OCI-LY3 (cell line): ENCODE results near the gene LGALS9C.
"Not testable (repeated sequence)": the region's sequence is repeated elsewhere in the genome, so short reads cannot be mapped to it uniquely, and the experiment has no call there.

ENCODE experiments used
- H2AFZ ChIP-seq: fragments of 200-600, 300-600 bp; shearing (Covaris generic); 2 replicates; pipeline ENCODE4 v1.6.0; 2014; ENCODE audit warnings: antibody characterized with exemption, low read depth, low read length
- H3K27ac ChIP-seq: fragments of 200-600, 300-600 bp; sonication (generic); 2 replicates; pipeline ENCODE4 v1.5.1; 2014; ENCODE audit warnings: mild to moderate bottlenecking, low read length, moderate library complexity, mixed read lengths
- H3K27me3 ChIP-seq: fragments of 200-600, 300-600 bp; sonication (generic); 2 replicates; pipeline ENCODE4 v1.6.1; 2014; ENCODE audit warnings: low read depth, low read length, mixed read lengths
- H3K36me3 ChIP-seq: fragments of 200-600, 300-600 bp; sonication (generic); replicated peaks from 2 replicates; pipeline ENCODE3; 2014; ENCODE audit warnings: low read depth, low read length, mixed read lengths
- H3K4me1 ChIP-seq: fragments of 300-600, 200-600 bp; sonication (generic); 2 replicates; pipeline ENCODE4 v1.6.1; 2014; ENCODE audit warnings: low read length, mixed read lengths
- H3K4me2 ChIP-seq: fragments of 200-600, 300-600 bp; sonication (generic); 2 replicates; pipeline ENCODE4 v1.6.1; 2014; ENCODE audit warnings: low read length, mixed read lengths
- H3K4me3 ChIP-seq: fragments of 300-600, 200-600 bp; sonication (generic); 2 replicates; pipeline ENCODE4 v1.5.1; 2014; ENCODE audit warnings: antibody characterized with exemption, mild to moderate bottlenecking, low read length, moderate library complexity
- H3K79me2 ChIP-seq: fragments of 300-600, 200-600 bp; shearing (Covaris generic); 2 replicates; pipeline ENCODE4 v1.6.1; 2014; ENCODE audit warnings: mild to moderate bottlenecking, low read length, mixed read lengths
- H3K9ac ChIP-seq: fragments of 300-600, 200-600 bp; shearing (Covaris generic); 2 replicates; pipeline ENCODE4 v1.6.0; 2014; ENCODE audit warnings: mild to moderate bottlenecking, low read length, moderate library complexity
- H3K9me3 ChIP-seq: fragments of 200-600, 300-600 bp; shearing (Covaris generic); 2 replicates; pipeline ENCODE4 v1.6.1; 2014; ENCODE audit warnings: low read length, mixed read lengths; ENCODE audit not compliant: insufficient read depth
- H4K20me1 ChIP-seq: fragments of 200-600, 300-600 bp; sonication (generic); 2 replicates; pipeline ENCODE4 v1.6.1; 2016; ENCODE audit warnings: low read length, mixed read lengths; ENCODE audit not compliant: insufficient read depth

The LGALS9C gene

DNA sequence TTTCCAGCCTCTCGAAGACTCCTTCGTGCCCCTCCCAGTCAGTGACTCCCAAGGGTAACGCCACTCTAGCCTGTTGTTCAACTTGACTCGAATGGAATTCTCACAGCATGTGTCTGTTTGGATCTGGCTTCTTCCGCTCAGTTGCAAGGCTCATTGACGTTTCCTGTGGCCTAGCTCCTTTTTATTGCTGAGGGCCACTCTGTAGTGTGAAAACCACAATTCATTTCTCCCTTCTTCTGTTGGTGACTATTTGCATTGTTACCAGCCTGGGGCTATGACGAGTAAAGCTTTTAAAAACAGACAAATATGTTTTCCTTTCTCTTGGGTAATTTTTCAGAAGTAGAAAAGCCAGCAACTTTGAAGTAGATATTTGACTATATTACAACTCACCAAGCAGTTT is 1.8 kb upstream of the LGALS9C start:
- not testable (repeated sequence) for H3K36me3 ChIP-seq, H3K4me3 ChIP-seq, H3K4me2 ChIP-seq, H3K9ac ChIP-seq, H3K27ac ChIP-seq, H3K27me3 ChIP-seq, H3K9me3 ChIP-seq, H4K20me1 ChIP-seq, H2AFZ ChIP-seq, H3K79me2 ChIP-seq
- H3K4me1 ChIP-seq = peaks cover 21% of the 10 kb centered on the region

DNA sequence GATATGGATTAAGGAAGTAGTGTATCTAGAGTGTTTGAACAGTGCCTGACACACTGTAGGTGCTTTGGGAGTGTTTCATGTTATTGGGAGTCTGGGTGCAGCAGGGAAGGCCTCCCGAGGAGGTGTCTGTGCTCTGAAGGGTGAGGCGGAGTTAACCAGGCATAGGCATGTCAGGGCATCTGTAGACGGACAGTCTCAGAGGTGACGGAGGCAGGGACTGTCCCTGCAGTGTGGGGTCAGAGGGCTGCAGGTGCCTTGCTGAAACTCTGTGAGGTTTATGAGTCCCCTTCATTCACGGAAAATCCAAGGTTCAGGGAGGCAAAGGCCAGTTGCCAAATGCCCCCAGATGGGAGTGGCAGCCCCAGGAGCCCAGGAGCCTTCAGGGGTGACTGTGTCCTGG is 778 bp downstream of the LGALS9C start:
- H3K79me2 ChIP-seq, H3K27ac ChIP-seq, H3K4me3 ChIP-seq, H3K9me3 ChIP-seq, H3K27me3 ChIP-seq, H3K36me3 ChIP-seq, H2AFZ ChIP-seq, H3K9ac ChIP-seq, H4K20me1 ChIP-seq: not testable (repeated sequence)
- H3K4me1 ChIP-seq = peaks cover 21% of the 10 kb centered on the region
- peak overlapping the region; percentile 40; the same call in 1 of the 2 replicates for H3K4me2 ChIP-seq

DNA sequence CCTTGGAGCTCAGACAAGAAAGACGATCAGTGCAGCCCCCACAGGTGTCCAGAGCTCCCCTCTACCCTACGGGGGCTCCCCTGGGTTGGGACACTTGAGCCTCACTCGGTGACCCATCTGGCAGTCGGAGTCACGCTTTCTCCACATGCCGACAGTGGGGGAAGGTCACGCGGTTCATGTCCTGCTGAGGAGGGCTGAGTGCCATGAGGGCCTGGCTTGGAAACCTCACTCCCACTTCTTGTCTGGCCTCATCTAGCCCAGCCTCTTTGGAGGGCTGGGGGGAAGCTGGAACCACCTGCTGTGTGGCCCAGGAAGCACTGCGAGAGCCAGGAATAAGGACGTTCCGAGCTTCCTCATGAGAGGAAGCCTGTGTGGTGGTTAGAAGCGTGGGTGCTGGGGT is 1.8 kb downstream of the LGALS9C start:
- not testable (repeated sequence) for H3K9ac ChIP-seq, H3K4me2 ChIP-seq, H3K27ac ChIP-seq, H3K9me3 ChIP-seq, H4K20me1 ChIP-seq, H2AFZ ChIP-seq, H3K27me3 ChIP-seq, H3K36me3 ChIP-seq, H3K79me2 ChIP-seq, H3K4me3 ChIP-seq
- peaks cover 21% of the 10 kb centered on the region for H3K4me1 ChIP-seq

DNA sequence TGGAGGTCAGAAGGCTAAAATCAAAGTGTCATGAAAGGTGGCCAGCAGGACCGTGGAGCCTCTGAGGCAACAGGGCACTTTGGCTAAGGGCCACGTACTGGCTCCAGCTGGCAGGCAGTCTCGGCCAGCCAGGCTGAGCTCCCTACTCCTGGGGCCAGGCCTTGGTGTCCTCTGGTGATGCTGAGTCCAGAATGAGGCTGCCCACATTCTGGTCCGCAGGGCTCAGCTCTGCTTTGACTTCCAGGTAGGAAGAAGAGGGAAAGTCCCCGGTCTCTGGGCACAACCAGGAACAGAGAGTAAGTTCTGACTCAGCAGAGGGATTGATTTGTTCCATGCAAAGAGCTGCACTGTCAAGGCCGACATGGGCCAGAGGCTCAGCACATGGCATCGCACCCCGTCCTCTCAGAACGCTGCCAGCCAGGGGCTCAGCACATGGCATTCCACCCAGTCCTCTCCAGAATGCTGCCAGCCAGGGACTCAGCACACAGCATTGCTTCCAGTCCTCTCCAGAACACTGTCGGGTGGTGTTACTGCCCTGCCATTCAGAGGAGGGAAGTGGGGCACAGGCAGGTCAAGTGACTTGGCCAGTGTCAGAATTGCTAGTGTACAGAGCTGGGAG is 2.5 kb downstream of the LGALS9C start:
- H3K4me3 ChIP-seq = not testable (repeated sequence)

DNA sequence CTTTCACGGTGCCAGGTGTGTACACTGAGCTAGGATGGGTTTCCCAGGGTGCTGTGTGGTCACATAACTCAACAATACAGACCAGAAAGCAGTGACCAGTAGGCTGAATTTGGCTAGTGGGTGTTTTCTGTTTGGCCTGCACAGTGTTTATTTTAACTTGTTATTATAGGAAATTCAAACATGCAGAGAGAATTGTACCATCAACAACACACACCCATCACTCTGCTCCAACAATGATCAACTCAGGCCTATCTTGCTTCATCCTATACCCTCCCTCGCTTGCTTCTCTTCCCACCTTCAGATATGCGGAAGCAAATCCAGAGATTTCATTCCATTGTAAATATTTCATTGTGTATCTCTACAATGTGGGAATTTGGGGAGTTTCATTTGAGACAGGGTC is 5.2 kb downstream of the LGALS9C start:
- not testable (repeated sequence) for H3K36me3 ChIP-seq

More for the DNA sequence above, 2.5 kb downstream of the LGALS9C start:
- not testable (repeated sequence) for H3K27ac ChIP-seq, H3K36me3 ChIP-seq, H3K9ac ChIP-seq, H3K4me2 ChIP-seq, H2AFZ ChIP-seq, H3K27me3 ChIP-seq, H4K20me1 ChIP-seq, H3K9me3 ChIP-seq, H3K79me2 ChIP-seq
- peaks cover 21% of the 10 kb centered on the region for H3K4me1 ChIP-seq

GRCh38 chr17:18485936-18486464 is 9.4 kb downstream of the LGALS9C start:
- H4K20me1 ChIP-seq, H3K27me3 ChIP-seq, H3K79me2 ChIP-seq, H3K9ac ChIP-seq, H3K36me3 ChIP-seq, H2AFZ ChIP-seq, H3K27ac ChIP-seq, H3K4me2 ChIP-seq, H3K4me3 ChIP-seq, H3K9me3 ChIP-seq, H3K4me1 ChIP-seq: not testable (repeated sequence)

More for the DNA sequence above, 5.2 kb downstream of the LGALS9C start:
- not testable (repeated sequence) for H3K4me3 ChIP-seq, H3K9me3 ChIP-seq, H3K9ac ChIP-seq, H3K4me2 ChIP-seq, H3K27ac ChIP-seq, H3K79me2 ChIP-seq, H4K20me1 ChIP-seq, H2AFZ ChIP-seq, H3K27me3 ChIP-seq
- H3K4me1 ChIP-seq = peaks cover 15% of the 10 kb centered on the region

- not testable (repeated sequence) for H3K27me3 ChIP-seq, H3K4me2 ChIP-seq
Observed at GRCh38 chr17:18487633-18488032, 11.0 kb downstream of the LGALS9C start.

GRCh38 chr17:18488622-18489021 is 12.0 kb downstream of the LGALS9C start:
- H3K79me2 ChIP-seq, H3K9me3 ChIP-seq, H3K27me3 ChIP-seq, H4K20me1 ChIP-seq, H3K4me2 ChIP-seq, H3K27ac ChIP-seq, H3K4me3 ChIP-seq, H3K36me3 ChIP-seq, H3K4me1 ChIP-seq, H2AFZ ChIP-seq, H3K9ac ChIP-seq: not testable (repeated sequence)

More at GRCh38 chr17:18487633-18488032, 11.0 kb downstream of the LGALS9C start:
- H3K4me1 ChIP-seq, H3K4me3 ChIP-seq, H4K20me1 ChIP-seq, H3K36me3 ChIP-seq, H3K27ac ChIP-seq, H3K9me3 ChIP-seq, H3K9ac ChIP-seq, H2AFZ ChIP-seq, H3K79me2 ChIP-seq: not testable (repeated sequence)

GRCh38 chr17:18490016-18490415 is 13.4 kb downstream of the LGALS9C start:
- not testable (repeated sequence) for H3K4me1 ChIP-seq, H2AFZ ChIP-seq

More at GRCh38 chr17:18490016-18490415, 13.4 kb downstream of the LGALS9C start:
- H3K4me3 ChIP-seq, H3K27me3 ChIP-seq, H4K20me1 ChIP-seq, H3K79me2 ChIP-seq, H3K9me3 ChIP-seq, H3K36me3 ChIP-seq, H3K4me2 ChIP-seq, H3K9ac ChIP-seq, H3K27ac ChIP-seq: not testable (repeated sequence)
